Liver (tissue), 9 donors: ENCODE results near the gene PTPRB. TPM values are rescaled to one million over a fixed set of nuclear protein-coding genes. Genes with fewer than 3 reads are reported as not detected.

Source experiments
- DNase-seq: peaks from one replicate; pipeline ENCODE4 v3.0.0-alpha.2; 2017; ENCODE audit warnings: low spot score
- H3K27ac ChIP-seq, 2 donors: one replicate each; pipeline ENCODE4 v1.7.0; 2013; ENCODE audit warnings: inconsistent platforms in 2 of 2, low read length in 2 of 2, control low read depth in 1 of 2, low read depth in 1 of 2, mild to moderate bottlenecking in 1 of 2
- H3K27me3 ChIP-seq, 4 donors: one replicate each; pipeline versions ENCODE4 v1.6.1 to v1.7.0; 2013; ENCODE audit warnings: low read length in 3 of 4, inconsistent platforms in 1 of 4, mild to moderate bottlenecking in 1 of 4, moderate library complexity in 1 of 4; ENCODE audit not compliant: control insufficient read depth in 4 of 4, insufficient read depth in 4 of 4
- H3K36me3 ChIP-seq, 4 donors: one replicate each; pipeline versions ENCODE4 v1.6.1 to v1.7.0; 2013; ENCODE audit warnings: low read length in 3 of 4, mild to moderate bottlenecking in 3 of 4, low read depth in 1 of 4, moderate library complexity in 1 of 4; ENCODE audit not compliant: control insufficient read depth in 4 of 4, insufficient read depth in 3 of 4
- H3K4me1 ChIP-seq, 4 donors: one replicate each; pipeline versions ENCODE4 v1.6.1 to v1.7.0; 2013; ENCODE audit warnings: low read length in 3 of 4, mild to moderate bottlenecking in 3 of 4, moderate library complexity in 1 of 4; ENCODE audit not compliant: control insufficient read depth in 4 of 4, insufficient read depth in 4 of 4
- H3K4me3 ChIP-seq, 3 donors: one replicate each; pipeline versions ENCODE4 v1.6.1 to v1.7.0; 2013; ENCODE audit warnings: low read length in 3 of 3, control low read depth in 1 of 3, low read depth in 1 of 3, mild to moderate bottlenecking in 1 of 3
- H3K9ac ChIP-seq, 2 donors: one replicate each; pipeline ENCODE4 v1.7.0; 2013; ENCODE audit warnings: low read length in 2 of 2, mild to moderate bottlenecking in 2 of 2, moderate library complexity in 2 of 2, control low read depth in 1 of 2, low read depth in 1 of 2
- H3K9me3 ChIP-seq, 4 donors: one replicate each; pipeline versions ENCODE4 v1.6.1 to v1.7.0; 2013; ENCODE audit warnings: low read length in 3 of 4; ENCODE audit not compliant: control insufficient read depth in 4 of 4
- EGR1 ChIP-seq, 2 donors: IDR thresholded peaks; 2 replicates each; pipeline ENCODE4 v1.6.1; 2016 to 2018; ENCODE audit warnings: antibody characterized with exemption in 2 of 2, low read depth in 2 of 2
- FOXA1 ChIP-seq: IDR thresholded peaks from 2 replicates; pipeline ENCODE4 v1.6.1; 2016; ENCODE audit warnings: antibody characterized with exemption
- FOXA2 ChIP-seq: IDR thresholded peaks from 2 replicates; pipeline ENCODE4 v1.6.1; 2016; ENCODE audit warnings: antibody characterized with exemption
- GABPA ChIP-seq, 2 donors: IDR thresholded peaks in 1 of 2; conservative IDR thresholded peaks in 1 of 2; 2 replicates each; pipeline ENCODE4 v1.6.1; 2016; ENCODE audit warnings: antibody characterized with exemption in 2 of 2, mild to moderate bottlenecking in 1 of 2, moderate library complexity in 1 of 2
- HNF4A ChIP-seq, 2 donors: conservative IDR thresholded peaks; 2 replicates each; pipeline ENCODE4 v1.6.1; 2016; ENCODE audit warnings: antibody characterized with exemption in 2 of 2, mild to moderate bottlenecking in 2 of 2
- HNF4G ChIP-seq: IDR thresholded peaks from 2 replicates; pipeline ENCODE4 v1.6.1; 2016; ENCODE audit warnings: antibody characterized with exemption
- JUND ChIP-seq, 2 donors: IDR thresholded peaks; 2 replicates each; pipeline ENCODE4 v1.6.1; 2016; ENCODE audit warnings: antibody characterized with exemption in 2 of 2
- NR2F2 ChIP-seq: IDR thresholded peaks from 2 replicates; pipeline ENCODE4 v1.6.1; 2016; ENCODE audit warnings: antibody characterized with exemption
- RAD21 ChIP-seq, 2 donors: IDR thresholded peaks; 2 replicates each; pipeline ENCODE4 v1.6.1; 2016; ENCODE audit warnings: antibody characterized with exemption in 2 of 2, mild to moderate bottlenecking in 2 of 2
- REST ChIP-seq: IDR thresholded peaks from 2 replicates; pipeline ENCODE4 v1.6.1; 2016; ENCODE audit warnings: antibody characterized with exemption, mild to moderate bottlenecking
- RXRA ChIP-seq, 2 donors: IDR thresholded peaks; 2 replicates each; pipeline ENCODE4 v1.6.1; 2017 to 2018; ENCODE audit warnings: antibody characterized with exemption in 2 of 2, mild to moderate bottlenecking in 1 of 2
- SP1 ChIP-seq: IDR thresholded peaks from 2 replicates; pipeline ENCODE4 v1.6.1; 2018; ENCODE audit warnings: antibody characterized with exemption, mild to moderate bottlenecking
- TAF1 ChIP-seq: conservative IDR thresholded peaks from 2 replicates; pipeline ENCODE4 v1.6.1; 2016; ENCODE audit warnings: antibody characterized with exemption, mild to moderate bottlenecking
- YY1 ChIP-seq: IDR thresholded peaks from 2 replicates; pipeline ENCODE4 v1.6.1; 2016; ENCODE audit warnings: antibody characterized with exemption, mild to moderate bottlenecking
- ZBTB33 ChIP-seq: IDR thresholded peaks from 2 replicates; pipeline ENCODE4 v1.6.1; 2016; ENCODE audit warnings: antibody characterized with exemption
- WGBS: extraction: QIAGEN DNeasy Blood & Tissue Kit; methylation state at CpG from one replicate; pipeline ENCODE4 v1.1.7; 2013; 5-methylcytosine and 5-hydroxymethylcytosine counted together
- polyA plus RNA-seq, 2 donors: library from polyadenylated mRNA; stranded (reverse) in 1 of 2; unstranded in 1 of 2; fragments of 200-250 nt in 1 of 2; fragments of >200 nt in 1 of 2; fragmentation: Nextera tagmentation in 1 of 2; extraction: Ambion mirVana in 1 of 2; gene quantifications; one replicate each; pipeline versions ENCODE4 v1.2.1 to v1.2.3, GENCODE V29; 2013 to 2015
- total RNA-seq, 2 donors: library from RNA; depleted of rRNA; stranded (reverse); fragments of >200 nt; gene quantifications; one replicate each; pipeline ENCODE4 v1.2.3, GENCODE V29; 2014
- TF ChIP-seq, protein P1 (sequence below): IDR thresholded peaks from 2 replicates; pipeline ENCODE4 v1.6.1; 2016; ENCODE audit warnings: antibody characterized with exemption
- TF ChIP-seq, protein P2 (sequence below): fragments of 150-350 bp; IDR thresholded peaks from 2 replicates; pipeline ENCODE4 v1.5.1; 2017; ENCODE audit warnings: improper control_type of control experiment, low read depth, low read length; ENCODE audit not compliant: missing input control
- TF ChIP-seq, protein P3 (sequence below): IDR thresholded peaks from 2 replicates; pipeline ENCODE4 v1.6.1; 2016; ENCODE audit warnings: antibody characterized with exemption
- donor health status: healthy.
- donor health status: healthy.
- donor health status: healthy.
- donor health status: healthy.
- donor health status: healthy.

Gene PTPRB
- total and polyA plus RNA-seq, 4 donors = 6.3 to 64.9 (median 8.4) TPM

DNA sequence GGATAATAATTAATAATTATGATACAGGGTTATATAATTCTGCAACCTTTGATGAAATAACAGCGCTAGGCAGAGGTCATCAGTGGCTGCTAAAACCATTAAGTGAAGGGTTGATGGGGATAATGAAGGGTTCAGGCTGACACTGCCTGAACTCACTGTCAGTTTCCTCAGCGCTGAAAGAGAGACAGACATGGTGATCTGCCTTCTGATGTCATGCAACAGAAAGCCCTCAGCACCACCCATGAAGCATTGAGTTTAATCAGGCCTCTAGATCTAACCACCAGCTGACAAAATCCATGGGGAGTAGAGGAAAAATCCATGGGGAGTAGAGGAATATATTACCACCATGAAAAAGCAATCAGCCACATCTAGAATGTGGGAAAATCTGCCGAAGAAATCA lies 107.6 kb downstream of the PTPRB start:
- TF ChIP-seq RAD21 (IDR thresholded peaks at IDR 0.05) = no peak
- DNase-seq = no peak
- no peaks in the 10 kb centered on the region for H3K4me1 ChIP-seq
- no peaks in the 10 kb centered on the region for H3K36me3 ChIP-seq
- no peak overlapping the region for H3K4me3 ChIP-seq
- 83% methylated on average over 3 of the region's 3 CpGs for WGBS
- no peaks in the 10 kb centered on the region for H3K27me3 ChIP-seq
- no peak overlapping the region for H3K9ac ChIP-seq
- H3K9me3 ChIP-seq = no peaks in the 10 kb centered on the region
- H3K27ac ChIP-seq = no peak overlapping the region

GRCh38 chr12:70520847-70521246 lies 116.4 kb downstream of the PTPRB start:
- no peaks in the 10 kb centered on the region for H3K9me3 ChIP-seq
- H3K4me3 ChIP-seq = no peak overlapping the region
- 70% methylated on average over 1 of the region's 1 CpG for WGBS
- TF ChIP-seq RAD21 (IDR thresholded peaks at IDR 0.05) (no peak), HNF4A (conservative IDR thresholded peaks at IDR 0.05) (no peak), SP1 (no peak), YY1 (no peak), EGR1 (IDR thresholded peaks at IDR 0.05; ENCODE audit: low read depth in 2 of 2) (no peak), FOXA2 (no peak), TAF1 (no peak), ZBTB33 (no peak), REST (no peak), JUND (IDR thresholded peaks at IDR 0.05) (no peak), NR2F2 (no peak), FOXA1 (no peak), GABPA (IDR thresholded peaks at IDR 0.05 in 1 of 2, conservative IDR thresholded peaks at IDR 0.05 in 1 of 2) (no peak), HNF4G (no peak), RXRA (IDR thresholded peaks at IDR 0.05) (no peak)
- TF ChIP-seq, protein P1, sequence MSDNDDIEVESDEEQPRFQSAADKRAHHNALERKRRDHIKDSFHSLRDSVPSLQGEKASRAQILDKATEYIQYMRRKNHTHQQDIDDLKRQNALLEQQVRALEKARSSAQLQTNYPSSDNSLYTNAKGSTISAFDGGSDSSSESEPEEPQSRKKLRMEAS = no peak
- TF ChIP-seq, protein P2, sequence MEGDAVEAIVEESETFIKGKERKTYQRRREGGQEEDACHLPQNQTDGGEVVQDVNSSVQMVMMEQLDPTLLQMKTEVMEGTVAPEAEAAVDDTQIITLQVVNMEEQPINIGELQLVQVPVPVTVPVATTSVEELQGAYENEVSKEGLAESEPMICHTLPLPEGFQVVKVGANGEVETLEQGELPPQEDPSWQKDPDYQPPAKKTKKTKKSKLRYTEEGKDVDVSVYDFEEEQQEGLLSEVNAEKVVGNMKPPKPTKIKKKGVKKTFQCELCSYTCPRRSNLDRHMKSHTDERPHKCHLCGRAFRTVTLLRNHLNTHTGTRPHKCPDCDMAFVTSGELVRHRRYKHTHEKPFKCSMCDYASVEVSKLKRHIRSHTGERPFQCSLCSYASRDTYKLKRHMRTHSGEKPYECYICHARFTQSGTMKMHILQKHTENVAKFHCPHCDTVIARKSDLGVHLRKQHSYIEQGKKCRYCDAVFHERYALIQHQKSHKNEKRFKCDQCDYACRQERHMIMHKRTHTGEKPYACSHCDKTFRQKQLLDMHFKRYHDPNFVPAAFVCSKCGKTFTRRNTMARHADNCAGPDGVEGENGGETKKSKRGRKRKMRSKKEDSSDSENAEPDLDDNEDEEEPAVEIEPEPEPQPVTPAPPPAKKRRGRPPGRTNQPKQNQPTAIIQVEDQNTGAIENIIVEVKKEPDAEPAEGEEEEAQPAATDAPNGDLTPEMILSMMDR = no peak
- TF ChIP-seq, protein P3, sequence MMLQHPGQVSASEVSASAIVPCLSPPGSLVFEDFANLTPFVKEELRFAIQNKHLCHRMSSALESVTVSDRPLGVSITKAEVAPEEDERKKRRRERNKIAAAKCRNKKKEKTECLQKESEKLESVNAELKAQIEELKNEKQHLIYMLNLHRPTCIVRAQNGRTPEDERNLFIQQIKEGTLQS = no peak
- DNase-seq = no peak
- no peaks in the 10 kb centered on the region for H3K27me3 ChIP-seq
- H3K4me1 ChIP-seq = no peaks in the 10 kb centered on the region
- no peak overlapping the region for H3K27ac ChIP-seq
- no peaks in the 10 kb centered on the region for H3K36me3 ChIP-seq
- H3K9ac ChIP-seq = no peak overlapping the region
